ENCODE measurements around the gene DYNLRB1.

DNA sequence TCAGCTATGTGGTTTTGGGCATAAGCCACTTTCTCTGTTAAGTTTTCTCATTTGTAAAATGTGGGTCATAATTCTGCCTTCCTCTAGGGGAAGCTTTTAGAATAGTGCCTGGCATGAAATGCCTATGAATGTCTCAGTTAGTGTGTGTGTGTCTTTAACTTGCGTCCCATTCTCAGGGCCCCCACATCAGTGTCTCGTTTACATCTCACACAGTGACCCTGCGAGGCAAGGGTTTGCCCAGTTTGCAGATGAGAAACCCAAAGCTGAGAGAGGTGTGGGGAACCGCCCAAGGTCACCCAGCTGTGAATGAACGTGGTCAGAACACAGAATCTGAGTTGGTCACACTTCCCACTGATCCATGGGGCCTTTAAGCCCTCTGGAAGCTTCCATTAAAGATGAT, 14.1 kb downstream of the DYNLRB1 start:
- TF ChIP-seq, protein P1, sequence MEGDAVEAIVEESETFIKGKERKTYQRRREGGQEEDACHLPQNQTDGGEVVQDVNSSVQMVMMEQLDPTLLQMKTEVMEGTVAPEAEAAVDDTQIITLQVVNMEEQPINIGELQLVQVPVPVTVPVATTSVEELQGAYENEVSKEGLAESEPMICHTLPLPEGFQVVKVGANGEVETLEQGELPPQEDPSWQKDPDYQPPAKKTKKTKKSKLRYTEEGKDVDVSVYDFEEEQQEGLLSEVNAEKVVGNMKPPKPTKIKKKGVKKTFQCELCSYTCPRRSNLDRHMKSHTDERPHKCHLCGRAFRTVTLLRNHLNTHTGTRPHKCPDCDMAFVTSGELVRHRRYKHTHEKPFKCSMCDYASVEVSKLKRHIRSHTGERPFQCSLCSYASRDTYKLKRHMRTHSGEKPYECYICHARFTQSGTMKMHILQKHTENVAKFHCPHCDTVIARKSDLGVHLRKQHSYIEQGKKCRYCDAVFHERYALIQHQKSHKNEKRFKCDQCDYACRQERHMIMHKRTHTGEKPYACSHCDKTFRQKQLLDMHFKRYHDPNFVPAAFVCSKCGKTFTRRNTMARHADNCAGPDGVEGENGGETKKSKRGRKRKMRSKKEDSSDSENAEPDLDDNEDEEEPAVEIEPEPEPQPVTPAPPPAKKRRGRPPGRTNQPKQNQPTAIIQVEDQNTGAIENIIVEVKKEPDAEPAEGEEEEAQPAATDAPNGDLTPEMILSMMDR (conservative IDR thresholded peaks at IDR 0.05; ENCODE audit: low read length) = no peak
- TF ChIP-seq EZH2phosphoT487 (IDR thresholded peaks at IDR 0.05; ENCODE audit: borderline replicate concordance) = no peak

Measured in Loucy (cell line).